ENCODE results near the gene MYCL. TPM values are rescaled to one million over a fixed set of nuclear protein-coding genes. Genes with fewer than 3 reads are reported as not detected.

Gene MYCL
- total and polyA plus RNA-seq, 2 of the 8 experiments (the other 6 are each of a cell fraction or from before 2014, with no cell fraction given), result 20.3 to 28.8 TPM

GRCh38 chr1:39908534-39908933 is 6.8 kb upstream of the MYCL start:
- no peak overlapping the region for H3K14ac ChIP-seq (ENCODE audit: insufficient read length)
- peaks cover 9 to 12% of the 10 kb centered on the region in 2 experiments; a peak in 3 of 4 replicates for H3K9me3 ChIP-seq (ENCODE audit: insufficient read depth in 2 of 2, low read depth in 1 of 2, low read length in 1 of 2)
- DNase-seq (ENCODE audit: low read depth in 1 of 2, low spot score in 2 of 2), result no peak
- no peaks in the 10 kb centered on the region for H4K20me1 ChIP-seq (replicated peaks in 1 of 2; ENCODE audit: control insufficient read depth in 1 of 2, insufficient read depth in 2 of 2, low read length in 2 of 2)
- no peak overlapping the region for H2AFZ ChIP-seq (ENCODE audit: low read length)
- no peak for FAIRE-seq
- H4K91ac ChIP-seq (replicated peaks; ENCODE audit: insufficient read length, low read length), result no peak overlapping the region
- no peaks in the 10 kb centered on the region for H3K23me2 ChIP-seq (ENCODE audit: low read depth, low read length)
- no peak overlapping the region for H2BK5ac ChIP-seq (ENCODE audit: low read depth, low read length)
- H3K79me1 ChIP-seq (ENCODE audit: low read depth, low read length), result no peaks in the 10 kb centered on the region
- no peak overlapping the region for H4K5ac ChIP-seq (ENCODE audit: insufficient read length, low read depth, low read length)
- H3K18ac ChIP-seq (ENCODE audit: extremely low read depth, low read length), result no peak overlapping the region
- H3K56ac ChIP-seq (replicated peaks; ENCODE audit: insufficient read length, low read depth, low read length), result no peak overlapping the region
- H3K4me1 ChIP-seq (replicated peaks in 1 of 4; ENCODE audit: control insufficient read depth in 3 of 4, insufficient read depth in 4 of 4, low read length in 3 of 4), result no peaks in the 10 kb centered on the region
- H3K79me2 ChIP-seq (ENCODE audit: control insufficient read depth in 1 of 2, insufficient read depth in 2 of 2, low read length in 2 of 2), result no peaks in the 10 kb centered on the region
- no peak overlapping the region for H3K9ac ChIP-seq (replicated peaks in 1 of 4; ENCODE audit: extremely low read depth in 1 of 4, low read depth in 3 of 4, low read length in 3 of 4)
- peaks cover 0 to 5% (median under 1%) of the 10 kb centered on the region in 4 experiments; a peak in 3 of 7 replicates for H3K27me3 ChIP-seq (replicated peaks in 1 of 4; ENCODE audit: control insufficient read depth in 3 of 4, extremely low read depth in 1 of 4, insufficient read depth in 3 of 4, low read length in 3 of 4)
- H3K27ac ChIP-seq (ENCODE audit: low read depth, low read length), result no peak overlapping the region
- no peak overlapping the region for H2BK12ac ChIP-seq (ENCODE audit: low read depth, low read length)
- H3K4me3 ChIP-seq (ENCODE audit: extremely low read depth in 1 of 4, insufficient read depth in 2 of 4, low read depth in 3 of 4, low read length in 4 of 4), result no peak overlapping the region
- no peak overlapping the region for H3K4ac ChIP-seq (replicated peaks; ENCODE audit: insufficient read length, low read depth, low read length)
- H4K8ac ChIP-seq (ENCODE audit: extremely low read depth, insufficient read depth, low read length), result no peak overlapping the region
- no peak overlapping the region for H3K23ac ChIP-seq (ENCODE audit: insufficient read length)
- CTCF ChIA-PET (ENCODE audit: partially characterized antibody), result interaction anchor here (0.9 to 17.0 kb wide), 6 partner anchors 11 to 123 kb away, joined by 3 to 184 read pairs (median 6); no protein-coding TSS in a partner anchor
- POLR2A ChIA-PET (ENCODE audit: partially characterized antibody), result interaction anchor here (0.9 to 2.3 kb wide), 2 partner anchors 15 to 48 kb away, joined by 3 to 7 read pairs; no protein-coding TSS in a partner anchor
- no peak overlapping the region for H2AK5ac ChIP-seq (ENCODE audit: low read depth, low read length)
- no peak overlapping the region for H2BK20ac ChIP-seq (ENCODE audit: low read length)
- WGBS, 2 experiments (ENCODE audit: extremely low coverage in 1 of 2, insufficient coverage in 1 of 2, insufficient read length in 1 of 2, insufficient replicate concordance in 2 of 2, low coverage in 1 of 2, low lambda C conversion rate in 2 of 2, missing lambda C conversion rate in 1 of 2), result 82% methylated on average over 2 of the region's 2 CpGs; no CpG with 5 or more reads in 1 of the 2 experiments
- no peak overlapping the region for H2BK120ac ChIP-seq (replicated peaks; ENCODE audit: low read depth, low read length)
- no peak overlapping the region for H3K4me2 ChIP-seq (ENCODE audit: insufficient read depth in 1 of 2, low read depth in 2 of 2, low read length in 2 of 2)
- no peak overlapping the region for H2BK15ac ChIP-seq (ENCODE audit: low read length)
- H3K36me3 ChIP-seq (ENCODE audit: control insufficient read depth in 2 of 4, insufficient read depth in 4 of 4, low read length in 3 of 4), result no peaks in the 10 kb centered on the region
- no peak for TF ChIP-seq RFX5 (IDR thresholded peaks at IDR 0.05; ENCODE audit: borderline replicate concordance, low read depth, low read length)
- TF ChIP-seq SP4 (IDR thresholded peaks at IDR 0.05; ENCODE audit: low read length), result no peak
- no peak for TF ChIP-seq POU5F1 (IDR thresholded peaks at IDR 0.05; ENCODE audit: low read depth, low read length)
- no peak for TF ChIP-seq SP2 (IDR thresholded peaks at IDR 0.05; ENCODE audit: low read length)
- no peak for TF ChIP-seq SRF (IDR thresholded peaks at IDR 0.05; ENCODE audit: low read depth, low read length)
- TF ChIP-seq EP300 (IDR thresholded peaks at IDR 0.05; ENCODE audit: borderline replicate concordance in 1 of 2, low read depth in 2 of 2, low read length in 2 of 2), result no peak
- no peak for TF ChIP-seq CEBPB (IDR thresholded peaks at IDR 0.05; ENCODE audit: low read depth, low read length)
- TF ChIP-seq BCL11A (IDR thresholded peaks at IDR 0.05; ENCODE audit: low read depth in 2 of 2, low read length in 2 of 2), result no peak
- no peak for TF ChIP-seq CBX8 (IDR thresholded peaks at IDR 0.05; ENCODE audit: borderline replicate concordance, low read depth, low read length)
- TF ChIP-seq JUND (IDR thresholded peaks at IDR 0.05; ENCODE audit: low read length), result no peak
- TF ChIP-seq ZNF274 (IDR thresholded peaks at IDR 0.05; ENCODE audit: borderline replicate concordance, extremely low read depth, low read length), result no peak
- TF ChIP-seq ATF3 (IDR thresholded peaks at IDR 0.05; ENCODE audit: insufficient read depth, low read depth, low read length), result no peak
- TF ChIP-seq USF2 (IDR thresholded peaks at IDR 0.05; ENCODE audit: low read length), result no peak

All from H1 (cell line).